CD4-positive, alpha-beta T cell (primary cell): ENCODE results near the gene TSHZ1. TPM values are rescaled to one million over a fixed set of nuclear protein-coding genes. Genes with fewer than 3 reads are reported as not detected.

ENCODE experiments used
- ATAC-seq: fragments of 200-7000 bp; cut with Tn5 transposase; one replicate; pipeline ENCODE4 v1.10.0; 2022; ENCODE audit warnings: mild to moderate bottlenecking; ENCODE audit not compliant: poor library complexity
- CTCF ChIA-PET: fragments of 350-600 bp; sonication (Branson Sonifier 250); formaldehyde crosslinking; loops from one replicate; lab custom pipeline; 2021; ENCODE audit warnings: antibody characterized with exemption, inconsistent platforms; lab: Charles Lee
- POLR2A ChIA-PET: fragments of 350-600 bp; sonication (Branson Sonifier 250); formaldehyde crosslinking; loops from one replicate; lab custom pipeline; 2021; ENCODE audit warnings: antibody characterized with exemption, inconsistent platforms; lab: Charles Lee
- DNase-seq, 14 experiments: peaks; one replicate each; pipeline ENCODE4 v3.0.0-alpha.2; 2013 to 2020; ENCODE audit warnings: mixed read lengths in 2 of 14
- H3K27ac ChIP-seq, 2 donors: one replicate each; pipeline versions ENCODE4 v1.5.1 to v1.7.0; 2013; ENCODE audit warnings: low read length in 2 of 2, low read depth in 1 of 2, mild to moderate bottlenecking in 1 of 2
- H3K27me3 ChIP-seq, 2 experiments: 1 replicate in 1 of 2; 2 replicates in 1 of 2; pipeline versions ENCODE4 v1.6.1 to v1.7.0; 2013; ENCODE audit warnings: low read length in 2 of 2, control low read depth in 1 of 2, mild to moderate bottlenecking in 1 of 2, moderate library complexity in 1 of 2; ENCODE audit not compliant: insufficient read depth in 2 of 2, control insufficient read depth in 1 of 2
- H3K36me3 ChIP-seq: one replicate; pipeline ENCODE4 v1.6.1; 2013; ENCODE audit warnings: low read length, control low read depth; ENCODE audit not compliant: insufficient read depth
- H3K4me1 ChIP-seq: one replicate; pipeline ENCODE4 v1.6.1; 2013; ENCODE audit warnings: low read length, control low read depth; ENCODE audit not compliant: insufficient read depth
- H3K4me3 ChIP-seq: one replicate; pipeline ENCODE4 v1.5.1; 2013; ENCODE audit warnings: mild to moderate bottlenecking, low read length, moderate library complexity
- H3K9me3 ChIP-seq, 2 experiments: 1 replicate in 1 of 2; 2 replicates in 1 of 2; pipeline versions ENCODE4 v1.6.1 to v1.7.0; 2013; ENCODE audit warnings: low read length in 2 of 2, mild to moderate bottlenecking in 2 of 2, control low read depth in 1 of 2, moderate library complexity in 1 of 2; ENCODE audit not compliant: control insufficient read depth in 1 of 2, insufficient read depth in 1 of 2
- H3K27ac Mint-ChIP-seq: one replicate; pipeline ENCODE4 v1.8.0; 2020; ENCODE audit warnings: mixed read lengths
- H3K27me3 Mint-ChIP-seq: one replicate; pipeline ENCODE4 v1.8.0; 2021; ENCODE audit warnings: mixed read lengths
- H3K36me3 Mint-ChIP-seq: one replicate; pipeline ENCODE4 v1.8.0; 2021; ENCODE audit warnings: low read depth, mixed read lengths
- H3K4me1 Mint-ChIP-seq: one replicate; pipeline ENCODE4 v1.8.0; 2021; ENCODE audit warnings: low read depth, mixed read lengths
- H3K4me3 Mint-ChIP-seq: one replicate; pipeline ENCODE4 v1.8.0; 2020; ENCODE audit warnings: mild to moderate bottlenecking, mixed read lengths
- H3K9me3 Mint-ChIP-seq: one replicate; pipeline ENCODE4 v1.8.0; 2020; ENCODE audit warnings: mixed read lengths
- CTCF ChIP-seq: fragments of 200-600 bp; IDR thresholded peaks from one replicate; pipeline ENCODE4 v1.8.0; 2022; ENCODE audit warnings: antibody characterized with exemption, mild to moderate bottlenecking
- intact Hi-C, 2 experiments: fragments of 100-400 bp; cut with DNase I in 1 of 2; cut with micrococcal nuclease in 1 of 2; formaldehyde crosslinking; loops; one replicate each; pipeline versions ENCODE4 v1.15.1 to v1.9.0; 2023 to 2025; cut with DNase I, micrococcal nuclease
- total RNA-seq, 174 experiments: library from RNA in 2 of 174; stranded (reverse) in 2 of 174; gene quantifications; one replicate each; pipeline ENCODE4 v1.2.3 and lab custom pipeline; 2021 to 2026

Gene TSHZ1
- total RNA-seq, 2 experiments from 2014 or later, result 19.9 to 21.5 TPM

GRCh38 chr18:75167759-75168618, 42.6 kb upstream of the TSHZ1 start:
- no peak overlapping the region for H3K4me3 ChIP-seq
- H3K27ac ChIP-seq, result no peak overlapping the region
- ChIA-PET POLR2A (interaction anchor here (0.7 kb wide), 1 partner anchor 61 kb away, joined by 3 read pairs; no protein-coding TSS in a partner anchor), CTCF (no interaction called here)
- ATAC-seq, result no peak
- no peaks in the 10 kb centered on the region for H3K9me3 ChIP-seq
- Mint-ChIP-seq H3K4me1 (peaks cover 1% of the 10 kb centered on the region), H3K9me3 (no peaks in the 10 kb centered on the region), H3K36me3 (no peaks in the 10 kb centered on the region), H3K4me3 (no peak overlapping the region), H3K27ac (no peak overlapping the region), H3K27me3 (peaks cover 3% of the 10 kb centered on the region)
- H3K27me3 ChIP-seq, result no peaks in the 10 kb centered on the region
- DNase-seq, result no peak
- intact Hi-C loops, result no loop called here
- TF ChIP-seq CTCF, result no peak
- no peaks in the 10 kb centered on the region for H3K36me3 ChIP-seq
- H3K4me1 ChIP-seq, result no peaks in the 10 kb centered on the region

- no peaks in the 10 kb centered on the region for H3K9me3 Mint-ChIP-seq
Measured at GRCh38 chr18:75168619-75169018, 42.0 kb upstream of the TSHZ1 start.

GRCh38 chr18:75169411-75169810, 41.2 kb upstream of the TSHZ1 start:
- intact Hi-C loops, result no loop called here
- no peak for DNase-seq

More at GRCh38 chr18:75168619-75169018, 42.0 kb upstream of the TSHZ1 start:
- H3K9me3 ChIP-seq, result no peaks in the 10 kb centered on the region
- Mint-ChIP-seq H3K27ac (no peak overlapping the region), H3K27me3 (peaks cover 3% of the 10 kb centered on the region), H3K36me3 (no peaks in the 10 kb centered on the region), H3K4me3 (no peak overlapping the region), H3K4me1 (peaks cover 5% of the 10 kb centered on the region)
- ChIA-PET POLR2A (interaction anchor here (0.7 kb wide), 1 partner anchor 61 kb away, joined by 3 read pairs; no protein-coding TSS in a partner anchor), CTCF (no interaction called here)
- H3K27ac ChIP-seq, result no peak overlapping the region
- intact Hi-C loops, result no loop called here
- ATAC-seq (no peak), DNase-seq (no peak)
- no peaks in the 10 kb centered on the region for H3K4me1 ChIP-seq
- no peak overlapping the region for H3K4me3 ChIP-seq
- no peak for TF ChIP-seq CTCF
- H3K36me3 ChIP-seq, result no peaks in the 10 kb centered on the region
- H3K27me3 ChIP-seq, result no peaks in the 10 kb centered on the region

More at GRCh38 chr18:75169411-75169810, 41.2 kb upstream of the TSHZ1 start:
- H3K4me3 ChIP-seq, result no peak overlapping the region
- no peak for ATAC-seq
- H3K27me3 ChIP-seq, result no peaks in the 10 kb centered on the region
- no peaks in the 10 kb centered on the region for H3K9me3 ChIP-seq
- Mint-ChIP-seq H3K9me3 (no peaks in the 10 kb centered on the region), H3K27ac (no peak overlapping the region), H3K4me3 (no peak overlapping the region), H3K27me3 (peaks cover 3% of the 10 kb centered on the region), H3K4me1 (peaks cover 5% of the 10 kb centered on the region), H3K36me3 (no peaks in the 10 kb centered on the region)
- CTCF ChIA-PET, result no interaction called here
- no peak overlapping the region for H3K27ac ChIP-seq
- POLR2A ChIA-PET, result no interaction called here
- H3K36me3 ChIP-seq, result no peaks in the 10 kb centered on the region
- TF ChIP-seq CTCF, result no peak
- H3K4me1 ChIP-seq, result no peaks in the 10 kb centered on the region
